Activated effector memory CD4-positive, alpha-beta T cell treated with Interleukin-2 at 50 U/mL for 16 hours (primary cell): ENCODE results near the gene SLC22A3.
"Not testable (repeated sequence)": the region's sequence is repeated elsewhere in the genome, so short reads cannot be mapped to it uniquely, and the experiment has no call there.

Experiments used
- DNase-seq: peaks from one replicate; pipeline ENCODE4 v3.0.0-alpha.2; 2020

The SLC22A3 gene

DNA sequence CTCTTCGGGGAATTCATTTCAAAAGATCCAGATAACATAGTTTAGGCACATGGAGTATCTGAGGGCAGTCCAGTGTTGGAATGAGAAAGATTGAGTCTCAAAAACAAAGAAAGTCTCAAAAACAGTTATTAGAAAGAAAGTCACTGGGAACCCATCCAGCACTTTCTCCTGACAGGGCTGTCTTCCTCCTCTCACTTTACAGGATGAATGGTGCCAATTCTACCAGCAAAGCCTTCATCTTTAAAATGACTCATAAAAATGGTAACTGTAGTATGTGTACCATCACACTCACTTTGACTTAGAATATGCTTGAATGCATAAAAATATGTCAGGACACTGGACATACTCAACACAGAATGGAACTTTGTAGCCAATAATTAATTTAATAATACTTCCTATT is 71.3 kb downstream of the SLC22A3 start:
- no peak for DNase-seq

GRCh38 chr6:160420253-160420968 is 72.2 kb downstream of the SLC22A3 start:
- DNase-seq = no peak

- no peak for DNase-seq
Observed at GRCh38 chr6:160420969-160421556, 72.9 kb downstream of the SLC22A3 start.

DNA sequence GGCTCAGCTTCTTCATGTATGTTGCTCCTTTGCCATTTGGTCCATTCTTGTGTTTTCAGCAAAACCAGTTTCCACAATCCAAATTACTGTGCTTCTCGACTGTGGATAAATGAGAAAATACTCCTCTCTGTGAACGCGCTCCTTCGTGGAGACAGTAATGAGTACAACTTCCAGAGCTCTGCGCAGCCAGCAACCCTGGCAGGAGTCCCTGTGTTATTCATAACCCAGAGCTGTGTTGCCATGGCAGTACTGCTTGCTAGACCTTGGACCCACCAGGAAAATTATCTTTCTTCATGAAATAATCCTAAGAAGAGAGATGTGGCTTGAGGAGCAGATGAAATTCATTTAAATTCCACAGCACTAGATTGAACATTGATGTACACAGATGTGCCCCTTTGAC is 73.7 kb downstream of the SLC22A3 start:
- no peak for DNase-seq

- no peak for DNase-seq
Observed at GRCh38 chr6:160424256-160424655, 76.1 kb downstream of the SLC22A3 start.

DNA sequence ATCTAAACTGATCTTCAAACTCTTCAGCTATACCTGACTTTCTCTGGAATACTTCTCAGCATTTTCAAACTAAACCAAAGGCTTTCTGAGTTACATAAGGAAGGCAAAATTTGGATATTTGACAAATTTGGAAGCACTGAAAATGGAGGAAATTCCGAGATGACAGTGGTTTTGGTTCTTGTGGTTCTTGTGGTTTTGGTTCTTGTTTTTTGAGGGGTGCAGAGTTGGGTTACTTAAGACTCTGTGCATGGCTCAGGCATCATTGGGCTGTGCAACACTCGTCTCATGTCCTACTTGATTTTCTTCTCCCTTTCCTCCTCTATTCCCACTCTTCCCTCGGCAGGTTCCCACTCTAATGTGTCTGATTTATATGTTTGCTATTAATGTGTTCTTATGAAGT is 78.0 kb downstream of the SLC22A3 start:
- no peak for DNase-seq

DNA sequence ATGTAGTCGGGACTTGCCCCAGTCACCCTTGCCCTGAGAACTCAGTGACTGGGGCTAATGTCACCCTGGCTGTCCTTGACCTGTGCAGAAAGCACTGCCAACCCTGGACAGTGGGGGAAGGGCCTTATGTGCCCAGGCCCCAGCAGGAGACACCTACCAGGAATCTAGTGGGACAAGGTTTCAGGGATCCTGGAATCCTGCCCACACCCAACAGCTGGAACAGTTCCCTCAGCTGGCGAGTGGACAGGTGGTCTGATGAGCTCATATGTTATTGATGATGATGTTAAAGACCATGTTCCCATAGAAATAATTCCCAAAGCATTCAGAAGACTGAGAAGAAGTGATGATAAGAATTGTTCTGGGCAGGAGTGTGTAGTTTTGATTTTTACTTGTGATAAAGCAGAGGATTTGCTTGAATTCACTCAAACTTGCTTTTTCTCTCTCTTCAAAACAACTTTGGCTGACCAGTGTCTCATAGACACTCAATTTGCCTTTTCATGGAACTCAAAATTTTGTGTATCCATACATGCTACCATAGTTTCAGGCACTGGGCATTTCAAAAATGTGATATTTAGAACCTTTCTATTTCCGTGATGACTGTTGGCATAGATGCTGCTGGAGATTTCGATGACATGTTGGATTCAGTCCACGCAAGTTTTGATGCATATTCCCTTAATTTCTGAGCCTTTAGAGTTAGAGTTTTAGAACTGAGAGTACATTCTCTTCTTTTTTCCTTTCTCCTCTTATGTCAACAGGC is 79.3 kb downstream of the SLC22A3 start:
- DNase-seq = no peak

- no peak for DNase-seq
Observed at GRCh38 chr6:160428069-160428430, 79.9 kb downstream of the SLC22A3 start.

DNA sequence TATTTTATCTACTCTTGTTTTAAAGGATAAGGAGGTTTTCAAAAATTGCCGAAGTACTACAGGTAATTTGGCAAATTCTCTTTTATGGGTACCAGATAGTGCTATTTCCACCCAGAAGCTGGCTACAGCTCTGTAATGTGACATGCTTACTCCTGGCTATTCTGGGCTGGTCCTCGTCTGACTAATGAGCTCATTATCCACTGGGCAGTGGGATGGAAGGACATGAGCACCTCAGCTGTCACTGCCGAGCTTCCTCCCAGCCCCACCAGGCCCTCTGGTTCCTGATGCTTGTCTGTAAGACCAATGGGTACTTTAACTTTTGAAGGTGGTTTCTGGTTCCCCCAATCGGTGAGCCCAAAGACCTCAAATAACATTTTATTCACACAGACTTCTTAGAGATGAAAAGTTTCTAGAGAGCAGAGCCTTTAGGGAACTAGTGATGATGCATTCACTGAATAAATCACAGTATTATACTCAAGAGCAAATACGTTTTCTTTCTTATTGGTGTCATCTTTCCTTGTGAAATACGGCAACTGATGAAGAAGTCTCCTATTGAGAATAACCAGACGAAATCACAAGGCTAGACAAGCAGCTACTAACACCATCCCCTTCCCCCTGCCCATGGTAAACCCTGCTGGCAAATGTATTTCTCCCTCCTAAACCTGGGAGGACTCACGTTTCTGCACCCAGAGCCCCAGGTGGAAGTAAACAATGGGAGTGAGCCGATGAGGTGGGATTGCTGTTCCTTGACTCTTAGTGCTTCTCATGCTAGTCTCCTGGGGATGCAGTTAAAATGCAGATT is 80.8 kb downstream of the SLC22A3 start:
- DNase-seq = no peak

DNA sequence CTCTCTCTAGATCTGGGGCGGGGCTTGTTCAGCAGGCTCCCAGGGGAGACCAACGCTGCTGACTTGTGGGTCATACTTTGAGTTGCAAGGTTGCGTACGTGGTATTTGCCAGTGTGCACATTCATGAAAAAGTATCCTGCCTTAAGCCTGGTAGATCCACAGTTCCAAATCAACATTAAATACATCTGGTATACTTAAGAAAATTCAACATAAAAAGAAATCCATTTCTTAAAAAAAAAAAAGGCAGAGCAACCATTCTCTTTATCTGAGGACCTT is 81.4 kb downstream of the SLC22A3 start:
- no peak for DNase-seq

- DNase-seq = no peak
Observed at GRCh38 chr6:160430203-160430602, 82.0 kb downstream of the SLC22A3 start.

DNA sequence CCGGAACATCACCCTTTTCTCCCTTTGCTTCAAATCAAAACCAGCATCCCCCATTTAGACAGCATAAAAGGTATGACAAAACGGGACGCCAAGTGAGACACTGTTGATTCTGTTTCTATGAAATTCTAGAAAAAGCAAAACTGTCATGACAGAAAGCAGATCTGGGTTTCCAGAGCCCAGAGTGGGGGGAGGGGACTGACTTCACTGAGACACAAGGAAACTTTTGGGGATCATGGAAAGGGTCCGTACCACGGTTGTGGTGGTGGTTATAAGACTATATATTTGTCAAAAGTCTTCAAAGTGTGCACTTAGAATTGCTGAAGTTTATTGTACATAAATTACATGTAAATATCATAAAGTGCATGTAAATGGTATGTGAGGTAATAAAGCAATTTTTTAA is 82.6 kb downstream of the SLC22A3 start:
- no peak for DNase-seq

DNA sequence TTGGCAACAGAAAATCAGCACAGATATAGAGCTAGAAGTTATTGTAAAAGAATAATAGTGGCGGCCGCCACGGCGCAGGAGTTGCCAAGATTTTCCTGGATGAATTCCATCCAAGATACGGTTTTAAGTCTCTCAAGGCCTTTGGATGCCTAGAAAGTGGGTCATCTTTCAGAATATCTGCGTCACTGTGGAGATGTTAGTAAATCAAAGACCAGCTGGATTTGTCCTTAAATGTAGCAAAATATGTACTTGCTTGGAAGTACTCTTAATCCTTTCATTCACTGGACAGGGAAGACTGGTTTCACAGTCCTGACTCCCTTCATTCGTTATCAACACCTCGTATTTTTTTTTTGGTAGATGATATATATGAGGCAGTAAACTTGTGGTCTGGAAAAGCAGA is 83.0 kb downstream of the SLC22A3 start:
- no peak for DNase-seq

DNA sequence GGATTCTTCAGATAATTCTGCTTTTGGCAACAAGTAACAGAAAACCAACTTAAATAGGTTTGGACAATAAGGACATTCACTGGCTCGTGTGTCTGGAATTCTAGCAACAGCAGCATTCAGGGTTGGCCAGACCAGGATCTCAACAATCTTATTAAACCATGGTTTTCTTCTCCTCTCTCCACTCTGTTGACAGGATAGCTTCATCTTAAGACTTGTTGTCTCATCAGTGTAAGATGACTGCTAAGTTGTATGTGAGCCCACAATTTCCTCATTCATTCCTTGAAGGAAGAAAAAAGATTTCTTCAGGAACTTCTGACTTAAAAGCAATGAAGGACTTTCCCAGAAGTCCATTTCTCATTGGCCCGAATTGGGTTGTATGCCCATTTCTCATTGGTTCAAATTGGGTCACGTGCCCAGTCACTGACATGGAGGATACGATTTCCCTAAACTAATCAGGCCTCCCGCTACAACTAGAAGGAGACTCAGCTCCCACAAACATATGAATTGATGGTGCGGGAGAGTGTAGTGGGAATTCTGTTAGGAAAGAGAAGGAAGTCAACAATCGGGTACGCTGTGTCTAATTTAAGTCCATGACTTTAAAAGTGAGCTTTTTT is 83.7 kb downstream of the SLC22A3 start:
- no peak for DNase-seq

DNA sequence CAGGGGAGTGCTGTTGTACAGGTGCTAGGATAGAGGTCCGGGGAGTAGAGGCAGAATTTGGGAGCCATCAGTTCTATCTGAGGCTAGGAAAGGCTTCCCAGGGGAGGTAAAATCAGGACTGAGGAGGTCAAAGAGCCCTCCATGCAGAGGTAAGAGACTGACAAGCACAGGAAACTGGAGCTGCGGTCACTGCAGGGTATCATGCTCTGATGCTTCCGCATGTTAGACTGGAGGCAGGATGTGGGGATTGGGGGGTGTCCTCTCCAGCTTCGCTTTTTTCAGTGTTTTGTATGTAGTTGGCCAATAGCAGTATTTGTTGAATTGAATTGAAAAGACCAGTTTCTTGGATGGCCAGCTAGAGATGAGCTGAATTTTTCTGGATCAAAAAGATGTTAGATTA is 87.8 kb downstream of the SLC22A3 start:
- DNase-seq = no peak

DNA sequence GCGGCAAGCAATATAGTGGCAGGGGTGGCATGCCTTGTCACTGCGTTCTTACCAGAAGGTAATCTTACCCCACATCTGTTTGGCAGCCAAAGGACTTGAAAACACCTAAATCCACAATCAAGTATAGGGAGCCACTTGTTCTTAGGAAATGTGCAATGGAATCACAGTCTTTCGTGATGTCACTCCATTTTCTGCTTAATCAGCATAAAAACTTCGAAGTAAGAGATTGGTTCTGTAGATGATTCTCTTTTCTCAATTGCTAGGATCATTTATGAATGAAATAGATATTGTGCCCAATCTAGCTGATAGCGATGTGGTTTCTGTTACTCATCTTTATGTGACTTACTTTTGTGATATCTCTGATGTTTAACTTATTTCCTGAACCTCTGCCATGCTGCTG is 89.0 kb downstream of the SLC22A3 start:
- no peak for DNase-seq

DNA sequence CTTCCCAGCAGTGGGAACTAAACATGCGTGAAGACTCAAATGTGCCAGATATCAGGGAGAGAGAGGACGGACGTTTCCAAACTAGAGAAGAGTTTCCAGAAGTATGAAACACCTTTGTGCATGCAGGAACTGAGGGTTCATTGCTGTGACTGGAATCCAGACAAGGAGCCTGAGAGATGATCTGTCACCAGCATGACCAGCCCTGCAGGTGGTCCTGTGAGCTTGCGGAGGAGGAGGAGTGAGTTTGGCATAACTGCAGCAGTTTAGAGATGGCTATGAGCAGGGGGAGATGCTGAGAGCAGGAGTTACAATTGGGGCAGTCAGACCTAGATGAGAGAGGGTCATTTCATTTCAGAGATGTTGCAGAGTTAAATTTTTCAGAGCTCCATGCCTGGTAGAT is 89.6 kb downstream of the SLC22A3 start:
- DNase-seq = no peak

DNA sequence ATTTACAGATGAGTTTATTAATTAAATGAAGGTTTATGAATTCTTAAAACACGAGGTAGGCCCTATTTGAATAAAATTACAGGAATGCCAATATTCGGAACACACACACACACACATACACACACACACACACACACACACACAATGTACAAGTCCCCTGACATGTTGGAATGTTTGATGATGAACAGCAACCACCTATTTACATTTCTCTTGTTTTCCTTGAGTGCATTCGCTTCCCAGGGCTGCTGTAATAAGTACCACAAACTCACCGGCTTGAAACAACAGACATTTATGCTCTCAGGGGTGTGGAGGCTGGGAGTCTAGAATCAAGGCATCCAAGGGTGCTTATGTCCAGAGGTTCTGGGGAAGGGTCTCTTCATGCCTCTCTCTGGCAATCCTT is 90.3 kb downstream of the SLC22A3 start:
- no peak for DNase-seq

GRCh38 chr6:160439751-160440150 is 91.6 kb downstream of the SLC22A3 start:
- DNase-seq = no peak

- no peak for DNase-seq
Observed at GRCh38 chr6:160442151-160442550, 94.0 kb downstream of the SLC22A3 start.

- DNase-seq = no peak
Observed at GRCh38 chr6:160445130-160445529, 97.0 kb downstream of the SLC22A3 start.

DNA sequence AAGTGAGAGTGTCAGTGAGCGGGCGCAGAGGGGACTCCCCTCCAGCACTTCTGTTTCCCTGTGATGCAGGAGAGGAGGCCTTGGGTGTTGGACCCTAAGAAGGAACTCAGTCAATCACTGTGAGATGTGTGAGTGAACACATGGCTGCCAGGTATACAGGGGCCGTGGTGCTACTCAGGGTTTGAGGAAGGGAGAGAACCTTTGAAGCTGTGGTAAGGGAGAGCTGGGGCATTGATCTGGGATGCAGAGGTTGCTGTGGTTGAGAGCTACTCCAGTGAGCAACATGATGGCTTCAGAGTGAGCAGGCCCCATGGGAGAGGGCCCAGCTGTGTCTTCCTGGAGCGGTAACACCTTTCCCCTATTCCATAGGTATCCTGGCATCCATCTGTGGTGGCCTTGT is 99.2 kb downstream of the SLC22A3 start:
- DNase-seq = no peak

- DNase-seq = not testable (repeated sequence)
Observed at GRCh38 chr6:160449787-160450186, 101.6 kb downstream of the SLC22A3 start.
